HepG2 (cell line): ENCODE measurements around the gene STK24.

Source experiments
- CTCF ChIP-seq: sonication (generic); formaldehyde crosslinking; IDR thresholded peaks from 2 replicates; pipeline ENCODE4 v1.5.0; 2020; ENCODE audit warnings: mild to moderate bottlenecking, missing genetic modification reagents, moderate library complexity
- JUND ChIP-seq: sonication (generic); formaldehyde crosslinking; IDR thresholded peaks from 2 replicates; pipeline ENCODE4 v1.8.0; 2022; ENCODE audit warnings: mild to moderate bottlenecking, missing genetic modification reagents
- SMAD3 ChIP-seq: sonication (generic); formaldehyde crosslinking; IDR thresholded peaks from 2 replicates; pipeline ENCODE4 v1.4.0; 2020; ENCODE audit warnings: missing genetic modification reagents
- WIZ ChIP-seq: sonication (generic); formaldehyde crosslinking; IDR thresholded peaks from 2 replicates; pipeline ENCODE4 v1.5.1; 2020; ENCODE audit warnings: mild to moderate bottlenecking, missing genetic modification reagents
- ZNF644 ChIP-seq: IDR thresholded peaks from 2 replicates; pipeline ENCODE4 v1.6.1; 2016; ENCODE audit warnings: low read depth

- no peak for TF ChIP-seq WIZ (CRISPR knock-in tag)
- TF ChIP-seq JUND (CRISPR knock-in tag), result no peak
- TF ChIP-seq SMAD3 (CRISPR knock-in tag), result no peak
- TF ChIP-seq CTCF, result no peak
- no peak for TF ChIP-seq ZNF644 (CRISPR knock-in tag)
These were observed 140.5 kb downstream of the STK24 start for GRCh38 chr13:98436233-98436910.
